OCI-LY1 (cell line): ENCODE results near the gene CLOCK.
A peak's percentile ranks its signal among the peaks of the same experiment; 100 is the strongest.

ENCODE experiments used
- H2AFZ ChIP-seq: fragments of 200-600 bp; sonication (generic), shearing (Covaris generic); 2 replicates; pipeline ENCODE4 v1.6.0; 2014; ENCODE audit warnings: antibody characterized with exemption, mild to moderate bottlenecking, low read length
- H3F3A ChIP-seq: fragments of 200-600 bp; sonication (generic), shearing (Covaris generic); 2 replicates; pipeline ENCODE4 v1.6.0; 2014; ENCODE audit warnings: mild to moderate bottlenecking, antibody characterized with exemption, low read length, moderate library complexity; ENCODE audit not compliant: insufficient read depth
- H3K27ac ChIP-seq: fragments of 200-600 bp; sonication (generic); 2 replicates; pipeline ENCODE4 v1.5.1; 2014; ENCODE audit warnings: low read length, mixed run types, mild to moderate bottlenecking, low read depth; ENCODE audit not compliant: poor library complexity, severe bottlenecking
- H3K27me3 ChIP-seq: fragments of 200-600 bp; sonication (generic); 2 replicates; pipeline ENCODE4 v1.6.0; 2014; ENCODE audit warnings: antibody characterized with exemption, mild to moderate bottlenecking, low read length, moderate library complexity; ENCODE audit not compliant: insufficient read depth
- H3K36me3 ChIP-seq: fragments of 200-600 bp; sonication (generic); 2 replicates; pipeline ENCODE4 v1.6.1; 2014; ENCODE audit warnings: mild to moderate bottlenecking, antibody characterized with exemption, low read length, moderate library complexity, mixed read lengths; ENCODE audit not compliant: insufficient read depth
- H3K4me1 ChIP-seq: fragments of 200-600 bp; sonication (generic); 2 replicates; pipeline ENCODE4 v1.5.1; 2014; ENCODE audit warnings: mild to moderate bottlenecking, low read length, moderate library complexity; ENCODE audit not compliant: insufficient read depth, severe bottlenecking
- H3K4me2 ChIP-seq: fragments of 200-600 bp; sonication (generic), shearing (Covaris generic); 2 replicates; pipeline ENCODE4 v1.6.1; 2014; ENCODE audit warnings: low read length
- H3K4me3 ChIP-seq: fragments of 200-600 bp; sonication (generic); 2 replicates; pipeline ENCODE4 v1.5.1; 2014; ENCODE audit warnings: low read length, low read depth, mild to moderate bottlenecking, mixed read lengths; ENCODE audit not compliant: poor library complexity, severe bottlenecking
- H3K79me2 ChIP-seq: fragments of 200-600 bp; shearing (Covaris generic); 2 replicates; pipeline ENCODE4 v1.6.1; 2016; ENCODE audit warnings: mixed run types, low read length, mixed read lengths; ENCODE audit not compliant: insufficient read depth
- H3K9ac ChIP-seq: fragments of 200-600 bp; sonication (generic), shearing (Covaris generic); 2 replicates; pipeline ENCODE4 v1.6.1; 2014; ENCODE audit warnings: mild to moderate bottlenecking, low read length, mixed read lengths
- H3K9me2 ChIP-seq: fragments of 200-600 bp; sonication (generic), shearing (Covaris generic); 2 replicates; pipeline ENCODE4 v1.6.1; 2014; ENCODE audit warnings: low read depth, mild to moderate bottlenecking, low read length, mixed read lengths
- H3K9me3 ChIP-seq: fragments of 200-600 bp; shearing (Covaris generic); 2 replicates; pipeline ENCODE4 v1.6.1; 2014; ENCODE audit warnings: low read length, mixed read lengths
- H4K20me1 ChIP-seq: fragments of 200-600 bp; sonication (generic), shearing (Covaris generic); 2 replicates; pipeline ENCODE4 v1.6.0; 2016; ENCODE audit warnings: mild to moderate bottlenecking, low read length; ENCODE audit not compliant: insufficient read depth
- CTCF ChIP-seq: fragments of 200-600 bp; sonication (generic), shearing (Covaris generic); IDR thresholded peaks from 2 replicates; pipeline ENCODE4 v1.5.1; 2017; ENCODE audit warnings: mild to moderate bottlenecking, antibody characterized with exemption, low read length, moderate library complexity, mixed read lengths
- EZH2 ChIP-seq: fragments of 200-600 bp; sonication (generic), shearing (Covaris generic); IDR thresholded peaks from 2 replicates; pipeline ENCODE4 v1.8.0; 2017; ENCODE audit warnings: borderline replicate concordance, mixed run types, mild to moderate bottlenecking, antibody characterized with exemption, low read length, moderate library complexity, mixed read lengths

CLOCK gene

GRCh38 chr4:55549888-55550287 is 3.2 kb upstream of the CLOCK start:
- Histone ChIP-seq H4K20me1 (no peaks in the 10 kb centered on the region), H3K27ac (no peak overlapping the region), H3F3A (no peaks in the 10 kb centered on the region), H3K4me1 (peaks cover 21% of the 10 kb centered on the region), H3K27me3 (0 out of 2 replicates have a peak, but pooled peaks cover 4% of the 10 kb centered on the region), H3K9ac (no peak overlapping the region), H3K9me2 (no peaks in the 10 kb centered on the region), H3K36me3 (no peaks in the 10 kb centered on the region), H3K4me3 (no peak overlapping the region), H3K4me2 (no peak overlapping the region), H3K79me2 (no peaks in the 10 kb centered on the region), H3K9me3 (no peaks in the 10 kb centered on the region), H2AFZ (no peak overlapping the region)
- TF ChIP-seq CTCF (no peak), EZH2 (no peak)

DNA sequence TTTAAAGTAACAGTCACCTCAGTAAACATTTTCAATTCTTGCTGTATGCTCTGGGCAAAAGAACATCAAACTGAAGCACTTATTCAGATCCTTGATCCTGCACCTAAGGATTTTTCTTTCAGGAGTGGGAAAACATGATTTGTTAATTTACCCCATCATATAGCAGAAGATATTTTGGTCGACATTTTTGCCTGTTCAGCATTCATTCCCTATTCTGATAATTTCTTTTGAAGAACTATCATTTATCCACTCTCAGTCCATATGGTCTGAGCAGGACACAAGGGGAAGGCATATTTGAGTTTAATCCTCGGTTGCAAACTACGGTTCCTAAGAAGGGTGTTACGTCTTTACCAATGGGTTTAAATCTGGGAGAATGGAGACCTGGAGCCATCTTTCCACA is 1.2 kb upstream of the CLOCK start:
- H2AFZ ChIP-seq: no peak overlapping the region
- H3K79me2 ChIP-seq: no peaks in the 10 kb centered on the region
- H3K36me3 ChIP-seq: no peaks in the 10 kb centered on the region
- peak overlapping the region; percentile 90; the same call in 1 of the 2 replicates for H3K4me2 ChIP-seq
- 0 out of 2 replicates have a peak, but pooled peaks cover 4% of the 10 kb centered on the region for H3K27me3 ChIP-seq
- no peak overlapping the region for H3K27ac ChIP-seq
- H3K9me2 ChIP-seq: no peaks in the 10 kb centered on the region
- no peaks in the 10 kb centered on the region for H3F3A ChIP-seq
- no peak overlapping the region for H3K4me3 ChIP-seq
- H3K4me1 ChIP-seq: peaks cover 16% of the 10 kb centered on the region
- H4K20me1 ChIP-seq: no peaks in the 10 kb centered on the region
- no peaks in the 10 kb centered on the region for H3K9me3 ChIP-seq
- no peak for TF ChIP-seq EZH2
- no peak for TF ChIP-seq CTCF
- H3K9ac ChIP-seq: no peak overlapping the region

DNA sequence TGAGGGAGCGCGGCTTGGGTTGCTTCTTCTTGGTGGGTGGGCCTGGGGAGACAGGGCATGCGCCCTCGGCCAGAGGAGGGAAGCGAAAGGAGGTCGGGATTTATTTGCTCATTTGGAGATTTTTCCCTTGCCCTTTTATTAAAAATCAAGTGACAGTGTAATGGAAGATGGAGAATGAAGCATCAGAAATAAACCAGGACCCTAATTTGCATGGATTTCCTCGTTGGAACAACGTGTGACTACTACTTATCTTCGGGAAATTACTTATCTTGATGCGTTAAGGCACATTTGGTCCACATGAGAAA is 709 bp upstream of the CLOCK start:
- Histone ChIP-seq H3K4me1 (peaks cover 16% of the 10 kb centered on the region), H3K27ac (no peak overlapping the region), H3K79me2 (no peaks in the 10 kb centered on the region), H3K9ac (peak overlapping the region; percentile 58), H3K36me3 (no peaks in the 10 kb centered on the region), H3K9me2 (no peaks in the 10 kb centered on the region), H3K4me3 (peak overlapping the region; percentile 74), H3K27me3 (0 out of 2 replicates have a peak, but pooled peaks cover 4% of the 10 kb centered on the region), H3K4me2 (peak overlapping the region; percentile 90), H3F3A (no peaks in the 10 kb centered on the region), H3K9me3 (no peaks in the 10 kb centered on the region), H4K20me1 (no peaks in the 10 kb centered on the region), H2AFZ (no peak overlapping the region)
- TF ChIP-seq CTCF: no peak
- TF ChIP-seq EZH2: no peak
